Stimulated activated CD4-positive, alpha-beta T cell treated with anti-CD3 and anti-CD28 coated beads, Interleukin-1b, Interleukin-23, amount 100 ng/mL, for 48 hours (primary cell): ENCODE measurements around the gene MAML3.

ENCODE experiments used
- DNase-seq: peaks from one replicate; pipeline ENCODE4 v3.0.0-alpha.2; 2020

Gene MAML3

DNA sequence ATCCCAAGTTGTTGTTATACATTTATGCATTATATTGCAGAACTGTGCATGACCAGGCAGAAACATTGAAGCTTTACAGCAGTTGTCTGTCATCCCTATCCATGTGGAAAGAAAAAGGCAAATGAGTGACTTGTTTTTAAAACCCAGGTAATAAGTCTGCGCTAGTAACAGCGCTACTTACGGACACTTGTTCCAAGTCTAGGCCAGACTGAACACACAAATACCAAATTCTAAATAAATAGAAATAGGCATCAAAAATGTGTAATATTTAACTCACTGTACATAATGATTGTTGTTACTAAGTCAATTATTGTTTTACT lies 548 bp upstream of the MAML3 start:
- DNase-seq, result no peak

DNA sequence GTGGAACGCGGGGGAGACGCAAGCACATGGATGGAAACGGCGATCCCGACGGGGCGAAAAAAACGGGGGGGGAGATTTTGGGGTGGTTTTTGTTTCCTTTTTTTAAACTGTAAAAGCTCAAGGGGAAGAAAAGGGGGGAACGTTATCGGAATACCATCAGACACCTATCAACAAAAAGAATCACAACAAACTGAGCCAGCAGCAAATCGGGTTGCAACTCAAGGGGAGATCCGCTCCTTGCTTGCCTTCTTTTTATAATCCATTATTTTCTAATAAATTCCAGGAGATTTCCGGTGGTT lies 616 bp downstream of the MAML3 start:
- no peak for DNase-seq

DNA sequence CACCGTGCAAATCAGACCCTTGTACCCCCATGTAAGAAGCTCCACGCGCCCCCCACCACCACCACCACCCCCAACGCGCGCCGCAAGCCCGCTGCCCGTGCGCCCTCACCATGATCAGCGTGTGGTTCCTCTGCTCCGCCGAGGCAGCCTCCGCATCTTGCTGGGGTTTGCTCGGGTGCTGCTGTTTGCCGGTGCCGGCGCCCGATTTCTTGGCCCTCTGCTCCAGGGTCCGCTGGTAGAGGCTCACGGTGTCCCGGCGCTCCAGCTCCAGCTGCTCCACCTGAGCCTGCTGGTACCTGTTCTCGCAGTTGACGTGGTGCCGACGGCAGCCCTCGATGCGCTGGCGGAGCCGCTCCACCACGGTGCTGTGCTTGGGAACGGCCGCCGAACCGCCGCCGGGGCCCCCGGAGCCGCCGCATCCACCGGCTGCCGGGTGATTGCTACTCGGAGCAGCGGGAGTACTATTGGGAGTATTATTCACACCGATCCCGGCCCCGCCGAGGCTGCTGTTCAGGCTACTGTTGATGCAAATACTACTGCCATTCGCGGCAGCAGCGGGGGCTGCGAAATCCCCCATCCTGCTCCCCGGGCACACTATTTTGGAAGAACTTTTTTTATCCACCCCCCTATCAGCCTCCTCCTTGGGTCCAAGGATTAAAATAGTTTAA lies 1.1 kb downstream of the MAML3 start:
- peak; percentile 43 for DNase-seq

DNA sequence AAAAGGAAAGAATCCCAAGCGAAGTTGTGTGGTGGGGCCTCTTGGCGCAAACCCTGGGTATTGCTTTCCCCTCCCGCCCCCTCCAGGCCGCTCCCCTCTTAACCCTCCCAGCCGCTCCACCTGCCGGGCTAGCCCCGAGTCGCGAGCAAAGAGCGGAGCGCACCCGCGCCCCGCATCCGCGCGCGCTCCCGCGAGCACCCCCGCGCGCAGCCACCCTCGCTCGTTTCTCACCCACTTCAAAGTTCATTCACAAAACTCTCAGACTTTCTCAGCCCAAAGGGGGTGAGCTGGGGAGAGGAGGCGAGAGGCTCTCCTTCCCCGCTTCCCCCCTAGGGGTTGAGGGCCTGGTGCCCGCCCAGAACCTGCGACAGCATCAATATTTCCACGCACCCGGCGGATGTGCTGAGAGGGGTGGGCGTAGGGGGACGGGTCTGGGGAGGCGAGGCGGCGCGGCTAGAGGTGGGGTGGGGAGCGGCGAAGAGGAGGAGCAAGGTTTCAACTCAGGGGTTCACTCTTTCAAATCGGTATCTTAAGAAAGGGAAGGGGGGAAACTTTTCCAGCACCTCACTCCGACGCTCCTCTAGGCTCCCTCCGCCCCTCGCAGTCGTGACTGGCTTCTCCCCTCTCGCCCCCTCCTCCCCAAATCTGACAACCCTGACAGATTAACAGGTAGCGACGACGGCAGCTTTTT lies 1.8 kb downstream of the MAML3 start:
- peak; percentile 69 for DNase-seq

DNA sequence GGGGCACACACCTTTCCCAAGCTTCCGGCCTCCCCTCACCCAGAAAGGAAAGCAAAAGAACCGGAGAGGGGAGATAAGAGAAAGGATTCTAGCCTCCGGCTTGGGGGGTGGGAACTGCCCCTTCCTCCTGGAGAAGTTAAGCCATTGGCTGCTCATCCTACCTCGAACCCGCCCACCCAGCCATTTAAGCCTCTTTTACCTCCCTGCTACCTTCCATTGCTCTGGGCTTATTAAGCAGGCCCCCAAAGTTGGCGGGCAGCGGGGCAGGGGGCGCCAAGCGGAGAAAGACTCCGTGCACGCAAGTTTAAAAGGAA lies 2.3 kb downstream of the MAML3 start:
- peak; percentile 50 for DNase-seq

DNA sequence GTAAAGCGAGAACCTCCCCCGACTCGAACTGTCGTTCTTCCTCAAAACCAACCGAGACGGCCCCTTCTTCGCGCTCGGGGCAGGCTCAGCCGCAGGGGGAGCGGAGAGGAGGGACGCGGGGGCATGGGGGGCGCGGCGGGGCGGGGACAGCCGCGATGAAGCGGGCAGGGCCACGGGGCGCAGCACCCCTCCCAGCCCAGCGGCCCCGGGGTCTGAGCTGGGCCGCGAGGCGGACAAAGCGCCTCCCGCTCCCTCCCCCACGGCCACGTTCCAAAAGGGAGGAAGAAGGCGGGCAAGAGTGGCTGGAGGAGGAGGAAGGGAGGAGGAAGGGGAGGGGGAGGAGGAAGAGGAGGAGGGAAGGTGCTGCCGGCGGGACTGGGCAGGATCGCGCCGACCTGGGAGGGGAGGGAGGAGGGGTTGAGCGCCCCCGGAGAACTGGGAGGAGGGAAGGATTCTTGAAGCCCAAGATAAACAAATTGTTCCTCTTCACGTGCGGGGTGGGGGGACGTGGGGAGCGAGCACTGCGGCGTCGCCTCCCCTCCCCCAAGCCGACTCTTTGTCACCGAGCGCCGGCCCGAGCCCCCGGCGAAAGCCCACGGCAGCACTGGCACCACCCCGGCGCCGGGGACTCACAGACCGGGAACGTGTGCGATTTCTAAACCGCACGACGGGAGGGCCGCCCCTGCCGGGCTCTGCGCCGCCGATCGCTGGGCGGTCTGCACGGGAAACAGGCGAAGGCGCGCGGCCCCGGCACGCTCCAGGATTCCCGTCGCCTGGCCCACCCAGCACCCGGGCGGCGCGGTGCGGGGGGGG lies 2.9 kb downstream of the MAML3 start:
- peak; percentile 24 for DNase-seq

DNA sequence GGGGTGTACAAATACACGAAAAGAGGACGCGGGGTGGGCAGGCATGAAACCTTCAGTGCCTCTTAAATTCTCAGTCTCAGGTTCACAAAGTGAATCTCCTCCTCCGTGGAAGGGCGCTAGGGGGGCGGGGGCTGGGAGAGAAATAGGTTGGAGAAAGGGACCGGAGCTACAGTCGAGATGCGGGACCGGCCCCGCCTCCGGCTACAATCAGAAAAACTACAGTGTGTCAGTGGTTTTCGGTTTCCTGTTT lies 3.4 kb downstream of the MAML3 start:
- DNase-seq, result peak; percentile 55

DNA sequence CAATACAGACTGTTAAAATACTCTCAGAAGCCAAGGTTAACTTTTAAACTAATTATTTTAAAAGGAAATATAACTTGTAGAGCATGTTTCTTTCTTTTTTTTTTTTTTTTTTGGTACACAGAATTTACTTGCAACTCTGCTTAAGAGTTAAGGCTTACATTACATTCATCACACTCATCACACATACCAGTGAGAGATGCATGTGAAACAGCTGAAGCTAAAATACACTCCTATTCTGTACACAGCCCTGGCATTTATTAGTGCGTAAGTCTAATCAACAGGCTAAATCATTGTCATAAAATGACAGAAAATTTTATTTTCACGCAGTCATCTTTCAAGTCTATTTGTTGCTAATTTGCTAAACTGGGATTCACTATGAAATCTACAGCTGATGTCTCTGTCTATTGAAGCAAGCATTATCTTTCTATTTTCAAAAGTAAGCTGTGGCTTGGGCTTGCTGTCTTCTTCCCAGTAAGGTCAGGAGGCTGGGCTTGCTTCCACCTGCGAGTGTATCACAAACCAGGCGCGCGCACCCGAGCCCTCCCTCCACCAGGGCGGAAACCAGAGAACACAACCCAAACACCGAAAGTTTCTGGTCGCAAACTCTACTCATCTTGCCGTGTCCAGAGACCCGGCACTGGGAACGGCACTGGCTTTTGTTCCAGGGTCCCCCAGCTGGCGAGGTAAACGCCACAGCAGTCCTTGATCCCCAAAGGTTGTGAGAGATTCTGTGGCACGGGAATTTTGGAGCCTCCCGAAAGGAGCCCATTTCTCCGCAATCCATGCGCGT lies 3.9 kb downstream of the MAML3 start:
- peak; percentile 50 for DNase-seq

DNA sequence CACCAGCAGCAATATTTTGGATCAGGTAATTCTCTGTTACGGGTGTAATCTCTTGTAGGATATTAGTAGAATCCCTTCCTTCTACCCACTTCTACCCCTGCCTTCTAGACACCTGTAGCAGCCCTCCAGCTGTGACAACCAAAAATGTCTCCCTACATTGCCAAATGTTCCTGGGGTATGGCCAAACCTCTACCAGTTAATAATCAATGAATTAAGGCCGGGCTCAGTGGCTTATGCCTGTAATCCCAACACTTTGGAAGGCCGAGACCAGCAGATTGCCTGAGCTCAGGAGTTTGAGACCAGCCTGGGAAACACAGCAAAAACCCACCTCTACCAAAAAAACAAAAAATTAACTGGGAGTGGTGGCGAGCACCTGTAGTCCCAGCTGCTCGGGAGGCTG lies 9.9 kb downstream of the MAML3 start:
- DNase-seq, result no peak

DNA sequence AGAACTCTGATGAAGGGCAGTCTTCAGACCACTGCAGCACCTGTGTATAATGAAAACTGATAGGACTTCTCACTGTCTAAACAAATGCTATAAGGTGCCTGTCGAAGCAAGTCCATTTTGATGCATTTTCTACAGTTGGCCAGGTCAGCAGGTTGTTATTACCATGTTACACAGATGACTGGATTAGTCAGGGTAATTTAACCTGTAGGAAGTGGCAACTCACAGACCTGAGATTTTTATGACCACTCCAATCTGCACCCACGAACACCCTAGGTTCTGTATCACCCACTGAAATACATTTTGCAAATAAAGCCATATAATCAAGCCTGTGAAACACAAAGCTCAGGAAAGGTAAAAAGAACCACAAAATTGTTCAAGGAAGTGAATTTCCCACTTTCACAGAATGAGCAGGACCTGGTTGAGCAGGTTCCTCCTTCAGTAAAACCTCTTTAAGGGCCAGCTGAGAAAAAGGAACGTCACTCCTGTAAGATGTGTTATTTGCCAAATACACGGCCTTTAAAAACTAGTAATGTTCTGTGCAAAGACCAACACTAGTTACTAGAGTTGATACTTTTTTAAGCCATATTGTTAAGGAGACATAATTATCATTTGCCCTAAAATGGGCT lies 12.7 kb downstream of the MAML3 start:
- no peak for DNase-seq

DNA sequence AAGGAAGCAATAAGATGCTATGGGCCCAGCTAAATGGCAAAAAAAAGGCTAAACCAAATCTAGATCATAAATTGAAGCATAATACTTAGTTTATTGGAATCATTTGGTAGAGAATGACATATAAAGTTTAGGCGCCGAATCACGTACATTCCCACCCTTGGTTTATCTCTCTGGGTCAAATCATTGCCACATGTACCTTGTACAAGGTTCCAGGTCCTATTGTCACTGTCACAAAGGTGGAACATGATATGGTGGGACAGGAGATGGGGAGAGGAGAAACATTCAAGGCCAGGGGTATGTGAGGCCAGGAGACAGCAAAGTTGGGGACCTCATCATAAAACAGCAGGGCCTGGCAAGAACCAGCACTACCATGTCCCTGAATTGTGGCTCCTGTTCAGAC lies 13.4 kb downstream of the MAML3 start:
- DNase-seq, result no peak

DNA sequence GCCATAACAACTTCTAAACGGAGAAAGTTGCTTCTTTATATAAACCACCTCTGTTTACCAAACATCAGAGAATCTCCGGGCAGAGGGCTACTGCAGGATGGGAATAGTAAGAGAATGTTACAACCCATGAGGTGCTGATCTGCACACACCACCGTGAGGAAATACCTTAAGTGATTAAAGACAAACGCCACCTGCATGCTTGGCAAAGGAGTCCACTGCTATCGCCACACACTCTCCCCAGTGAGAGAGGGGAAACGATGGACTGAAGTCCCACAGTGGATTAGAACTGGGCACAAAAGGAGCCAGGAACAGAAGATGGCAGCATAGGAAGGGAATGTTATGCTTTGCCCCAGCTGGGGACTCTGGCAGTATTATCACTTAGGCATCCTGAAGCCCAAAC lies 15.6 kb downstream of the MAML3 start:
- no peak for DNase-seq

DNA sequence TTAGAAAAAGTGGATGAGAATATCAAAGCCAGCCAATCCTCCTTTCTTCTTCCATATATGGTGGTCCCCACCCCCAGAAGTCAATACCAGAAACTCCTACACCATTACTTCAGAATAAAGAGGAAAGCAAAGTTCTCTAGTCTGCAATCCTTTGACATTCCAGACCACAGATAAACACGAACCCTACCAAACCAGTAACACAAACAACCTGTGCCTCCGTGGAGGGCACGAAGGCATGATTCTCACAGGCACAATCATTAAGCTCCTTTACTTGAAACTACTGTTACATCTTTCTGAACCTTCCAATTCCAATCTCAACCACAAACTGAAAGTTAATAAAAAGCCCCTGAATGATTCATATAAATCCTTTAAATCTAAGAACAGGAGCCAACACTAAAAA lies 16.3 kb downstream of the MAML3 start:
- DNase-seq, result no peak

DNA sequence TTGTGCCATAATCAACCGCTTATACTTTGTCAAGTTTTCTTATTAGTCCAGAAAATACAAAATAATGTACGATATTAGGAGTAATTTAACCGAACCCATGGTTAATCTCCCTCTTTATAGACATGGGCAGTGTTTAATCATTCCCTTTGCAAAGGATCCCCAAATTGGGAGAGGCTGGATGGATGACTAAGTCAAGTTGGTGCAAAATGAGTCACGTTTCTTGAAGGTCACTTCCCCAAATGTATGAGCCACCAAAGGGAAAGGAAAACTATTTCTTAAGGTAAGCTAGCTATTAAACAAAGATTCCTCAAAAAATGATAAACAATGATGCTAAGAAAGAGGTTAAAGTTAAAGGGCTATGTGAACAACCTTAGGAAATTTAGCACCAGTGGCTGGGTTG lies 17.5 kb downstream of the MAML3 start:
- DNase-seq, result no peak

DNA sequence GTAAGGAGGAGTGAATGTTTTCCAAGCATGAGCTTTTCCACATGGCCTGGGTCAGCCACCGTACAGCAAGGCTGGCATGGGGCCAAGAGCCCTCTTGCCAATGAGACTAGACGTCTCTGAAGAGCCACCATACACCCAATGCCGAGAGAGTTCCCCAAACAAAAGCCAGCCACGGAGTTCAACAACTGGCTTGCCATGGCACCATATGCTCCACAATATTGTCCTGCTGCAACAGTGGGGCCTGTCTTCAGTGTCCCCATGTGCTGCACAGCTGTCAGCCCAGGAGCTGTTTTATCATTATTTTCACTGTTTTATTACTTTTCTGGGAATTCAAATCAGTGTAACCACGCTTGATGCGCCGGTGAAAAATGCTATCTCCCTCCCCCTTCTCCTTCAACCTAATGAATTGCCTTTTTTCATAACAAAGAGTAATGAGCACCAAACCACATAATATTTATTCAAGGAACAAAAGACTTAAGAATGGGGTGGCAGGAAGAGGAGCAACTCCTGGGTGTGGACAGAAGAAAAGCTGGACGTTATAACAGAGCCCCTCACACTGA lies 18.4 kb downstream of the MAML3 start:
- no peak for DNase-seq

DNA sequence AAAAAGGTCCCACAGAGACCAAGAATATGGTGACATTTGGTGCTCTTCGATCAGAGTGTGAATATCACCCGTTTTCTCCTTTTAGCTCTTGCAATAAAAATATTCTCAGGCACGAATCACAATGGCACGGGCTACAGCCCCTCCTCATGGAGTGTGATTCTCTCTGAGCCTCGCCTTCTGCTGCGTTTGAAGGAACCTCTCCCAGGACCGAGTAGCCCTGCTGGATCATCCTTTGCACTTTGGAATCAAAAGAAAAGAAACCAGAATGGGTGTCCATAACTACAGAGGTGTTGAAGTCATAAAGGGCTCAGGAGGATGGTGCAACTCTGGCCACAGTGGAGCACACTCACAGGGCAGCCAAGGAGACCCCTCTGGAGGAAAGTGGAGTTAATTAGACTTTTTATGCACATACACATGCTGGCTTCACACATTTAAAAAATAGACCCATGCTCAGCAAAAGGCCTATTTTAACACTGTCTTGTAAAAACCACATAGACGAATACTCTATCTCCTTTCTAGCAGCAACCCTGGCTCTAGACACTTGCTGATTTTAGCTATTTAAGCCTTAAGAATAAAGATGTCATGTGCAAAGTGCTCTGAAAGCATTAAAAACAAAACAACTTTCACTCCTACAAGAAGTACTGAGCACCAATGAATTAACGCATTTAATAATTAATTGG lies 19.1 kb downstream of the MAML3 start:
- DNase-seq, result no peak

DNA sequence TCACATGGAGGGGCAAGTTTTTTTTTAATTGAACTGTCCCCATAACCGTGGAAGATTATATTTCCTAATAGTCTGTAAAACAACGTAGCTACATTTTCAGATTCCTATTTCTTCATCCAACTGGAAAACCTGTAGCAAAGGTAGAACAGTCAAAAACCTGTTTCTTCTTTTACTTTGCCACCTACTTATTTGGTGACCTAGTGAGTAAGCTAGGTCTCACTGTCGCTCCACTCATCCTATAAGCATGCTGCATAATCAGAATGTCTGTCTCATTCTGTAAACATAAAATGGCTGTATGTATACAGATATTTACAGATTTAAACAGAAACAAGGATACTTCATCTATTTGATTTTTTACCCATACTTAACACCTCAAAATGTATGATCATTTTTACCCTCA lies 20.4 kb downstream of the MAML3 start:
- no peak for DNase-seq

DNA sequence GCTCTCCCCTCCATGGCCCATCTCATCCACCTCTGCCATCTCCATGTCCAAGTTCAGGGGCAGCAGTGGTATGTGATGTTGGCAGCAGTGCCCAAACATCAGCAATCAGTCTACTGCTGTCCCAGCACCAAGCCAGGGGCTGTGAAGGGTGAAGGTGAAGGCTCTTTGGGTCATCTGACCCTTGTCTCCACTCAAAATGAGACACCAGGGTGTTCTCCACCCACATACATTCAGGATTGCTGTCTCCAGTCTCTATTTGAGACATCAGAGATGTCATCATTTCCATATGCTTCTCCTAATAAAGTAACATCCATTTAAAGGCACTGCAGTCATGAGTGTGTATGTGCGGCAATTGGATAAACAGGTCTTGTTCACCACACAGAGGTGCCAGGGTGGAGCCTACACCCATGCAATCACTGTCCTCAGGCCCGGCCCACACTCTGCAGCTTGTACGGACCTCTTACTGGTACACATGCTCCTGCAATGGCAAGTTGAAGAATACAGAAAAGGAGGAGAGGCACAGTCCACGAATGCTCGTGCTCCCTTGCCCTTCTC lies 22.2 kb downstream of the MAML3 start:
- no peak for DNase-seq

DNA sequence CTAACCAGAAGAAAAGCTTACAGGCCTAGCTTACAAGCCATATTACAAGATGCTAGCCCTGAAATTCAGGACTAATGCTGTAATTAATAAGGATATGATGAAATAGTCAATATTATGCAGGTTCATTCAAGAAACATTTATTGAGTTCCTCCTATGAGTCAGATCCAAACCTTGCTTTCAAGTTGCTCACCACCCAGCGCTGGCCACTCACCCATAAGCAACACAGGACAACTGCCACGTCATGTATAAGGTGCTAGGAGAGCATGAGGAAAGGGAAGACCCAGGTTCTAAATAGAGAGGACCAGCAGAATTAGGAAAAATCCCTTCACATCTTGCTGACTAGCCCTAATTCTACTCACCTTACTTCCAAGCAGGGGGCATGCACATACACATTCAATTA lies 23.3 kb downstream of the MAML3 start:
- DNase-seq, result no peak

DNA sequence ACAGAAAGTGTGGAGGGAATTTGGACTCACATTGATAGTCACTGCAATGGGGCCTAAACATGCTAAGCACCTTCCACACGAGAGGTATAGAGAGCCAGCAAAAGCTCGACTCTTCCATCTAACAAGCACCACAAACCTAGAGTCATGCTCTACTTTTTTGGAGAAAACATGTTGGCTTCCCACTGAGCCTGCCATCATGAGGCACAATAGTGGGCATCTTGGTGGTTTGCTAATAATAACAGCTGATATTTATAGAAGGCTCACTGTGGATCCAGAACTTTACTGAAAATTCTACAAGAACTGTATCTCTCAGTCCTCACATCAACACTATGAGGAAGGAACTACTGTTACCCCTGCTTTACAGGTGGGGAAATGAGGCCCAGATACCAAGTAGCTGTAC lies 26.6 kb downstream of the MAML3 start:
- DNase-seq, result no peak

DNA sequence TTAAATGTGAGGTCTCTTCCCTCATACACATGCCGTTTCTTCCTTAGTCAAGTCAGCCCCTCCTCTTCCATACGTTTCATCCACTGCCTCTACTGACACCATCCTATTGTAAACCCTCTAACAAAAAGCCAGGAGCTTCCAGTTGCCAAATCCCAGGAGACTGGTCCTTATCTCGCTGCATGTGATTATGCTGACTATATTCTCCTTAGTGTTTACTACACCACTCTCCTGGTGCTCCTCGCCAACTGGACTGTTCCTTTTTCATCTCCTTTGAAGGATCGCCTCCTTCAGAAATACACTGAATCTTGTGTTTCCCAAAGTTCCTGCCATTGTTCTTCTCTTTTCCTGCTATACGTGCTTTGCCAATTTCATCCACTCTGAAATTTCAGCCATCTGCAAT lies 27.7 kb downstream of the MAML3 start:
- no peak for DNase-seq

DNA sequence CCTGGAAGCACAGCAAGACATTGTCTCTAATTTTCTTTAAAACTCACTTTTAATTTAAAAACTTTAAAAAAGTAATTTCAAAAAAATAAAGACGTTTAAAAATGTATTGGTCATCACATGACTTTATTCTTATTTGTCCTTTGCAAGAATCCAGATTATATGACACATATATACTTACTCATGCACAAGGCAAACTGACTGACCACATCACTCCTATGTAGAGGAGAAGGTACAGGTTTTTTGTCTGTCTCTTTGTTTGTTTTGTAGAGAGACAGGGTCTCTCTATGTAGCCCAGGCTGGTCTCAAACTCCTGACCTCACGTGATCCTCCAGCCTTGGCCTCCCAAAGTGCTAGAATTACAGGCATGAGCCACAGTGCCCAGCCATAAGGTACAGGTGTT lies 28.6 kb downstream of the MAML3 start:
- no peak for DNase-seq
